ENCODE measurements around the gene PCA3.

The PCA3 gene

GRCh38 chr9:76827296-76828080 is 63.2 kb downstream of the PCA3 start:
- DNase-seq (ENCODE audit: low read depth): no peak

GRCh38 chr9:76828447-76828846 is 64.2 kb downstream of the PCA3 start:
- no peak for DNase-seq (ENCODE audit: low read depth)

- DNase-seq (ENCODE audit: low read depth): peak; percentile 62
These were observed 71.5 kb downstream of the PCA3 start for GRCh38 chr9:76835571-76836283.
